GM19372 (cell line): ENCODE results near the gene RIMBP2.
A peak's percentile ranks its signal among the peaks of the same experiment; 100 is the strongest.
"Not testable (repeated sequence)": the region's sequence is repeated elsewhere in the genome, so short reads cannot be mapped to it uniquely, and the experiment has no call there.

Experiments
- ATAC-seq: cut with Tn5 transposase; IDR thresholded peaks from one replicate; pipeline ENCODE4 v1.9.1; 2021; ENCODE audit warnings: mild to moderate bottlenecking, low read depth, moderate library complexity; ENCODE audit not compliant: unreplicated experiment

Gene RIMBP2

GRCh38 chr12:130715998-130716968, at the start of gene RIMBP2:
TSS of gene RIMBP2 (minus strand) at chr12:130716299. CDS start at chr12:130479013, 237,286 bp downstream.
- no peak for ATAC-seq

DNA sequence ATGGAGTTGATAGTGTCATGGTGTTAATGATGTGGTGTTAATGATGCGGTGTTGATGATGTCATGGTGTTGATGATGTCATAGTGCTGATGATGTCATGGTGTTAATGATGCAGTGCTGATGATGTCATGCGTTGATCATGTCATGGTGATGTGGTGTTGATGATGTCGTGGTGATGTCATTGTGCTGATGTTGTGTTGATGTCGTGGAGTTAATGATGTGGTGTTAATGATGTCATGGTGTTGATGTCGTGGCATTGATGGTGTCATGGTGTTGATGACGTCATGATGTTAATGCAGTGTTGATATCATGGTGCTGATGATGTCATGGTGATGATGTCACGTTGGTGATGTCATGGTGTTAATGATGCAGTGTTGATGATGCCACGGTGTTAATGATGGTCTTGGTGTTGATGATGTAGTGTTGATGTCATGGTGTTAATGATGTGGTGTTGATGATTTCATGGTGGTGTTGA, 49.1 kb upstream of the RIMBP2 start:
- no peak for ATAC-seq

DNA sequence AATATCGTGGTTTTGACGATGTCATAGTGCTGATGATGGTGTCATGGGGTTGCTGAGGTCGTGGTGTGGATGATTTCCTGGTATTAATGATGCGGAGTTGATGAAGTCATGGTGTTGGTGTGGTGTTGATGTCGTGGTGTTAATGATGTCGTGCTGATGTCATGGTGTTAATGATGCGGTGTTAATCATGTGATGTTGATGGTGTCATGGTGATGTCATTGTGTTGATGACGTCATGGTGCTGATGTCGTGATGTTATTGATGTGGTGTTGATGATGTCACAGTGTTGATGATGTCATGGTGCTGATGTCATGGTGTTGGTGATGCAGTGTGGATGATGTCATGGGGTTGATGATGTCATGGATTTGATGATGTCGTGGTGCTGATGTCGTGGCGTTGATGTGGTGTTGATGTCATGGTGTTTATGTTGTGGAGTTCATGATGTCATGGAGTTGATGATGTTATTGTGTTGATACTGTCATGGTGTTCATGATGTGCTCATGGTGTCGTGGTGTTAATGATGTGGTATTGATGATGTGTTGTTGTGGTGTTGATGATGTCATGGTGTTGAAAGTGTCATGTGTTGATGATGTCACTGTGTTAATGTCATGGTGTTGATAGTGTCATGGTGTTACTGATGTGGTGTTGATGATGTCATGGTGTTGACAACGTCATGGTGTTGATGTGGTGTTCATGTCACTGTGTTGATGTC, 48.5 kb upstream of the RIMBP2 start:
- no peak for ATAC-seq

- ATAC-seq, result no peak
Observed at GRCh38 chr12:130764073-130764472, 48.0 kb upstream of the RIMBP2 start.

DNA sequence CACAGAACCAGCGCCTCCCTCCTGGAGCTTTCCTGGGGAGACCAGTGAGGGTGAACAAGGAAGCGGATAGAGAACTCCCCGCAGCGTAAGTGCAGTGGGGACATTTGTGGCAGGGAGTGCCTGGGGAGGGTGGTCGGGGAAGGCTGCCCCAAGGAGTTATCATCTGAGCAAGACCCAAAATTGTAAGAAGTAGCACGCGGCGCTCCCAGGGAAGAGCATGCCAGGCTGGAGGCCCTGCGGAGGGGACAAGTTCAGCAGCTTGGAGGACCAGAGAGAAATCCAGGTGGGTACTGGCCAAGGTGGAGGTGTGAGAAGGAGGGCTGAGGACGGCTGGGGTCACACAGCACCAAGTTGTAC, 46.2 kb upstream of the RIMBP2 start:
- no peak for ATAC-seq

GRCh38 chr12:130761537-130762318, 45.6 kb upstream of the RIMBP2 start:
- no peak for ATAC-seq

DNA sequence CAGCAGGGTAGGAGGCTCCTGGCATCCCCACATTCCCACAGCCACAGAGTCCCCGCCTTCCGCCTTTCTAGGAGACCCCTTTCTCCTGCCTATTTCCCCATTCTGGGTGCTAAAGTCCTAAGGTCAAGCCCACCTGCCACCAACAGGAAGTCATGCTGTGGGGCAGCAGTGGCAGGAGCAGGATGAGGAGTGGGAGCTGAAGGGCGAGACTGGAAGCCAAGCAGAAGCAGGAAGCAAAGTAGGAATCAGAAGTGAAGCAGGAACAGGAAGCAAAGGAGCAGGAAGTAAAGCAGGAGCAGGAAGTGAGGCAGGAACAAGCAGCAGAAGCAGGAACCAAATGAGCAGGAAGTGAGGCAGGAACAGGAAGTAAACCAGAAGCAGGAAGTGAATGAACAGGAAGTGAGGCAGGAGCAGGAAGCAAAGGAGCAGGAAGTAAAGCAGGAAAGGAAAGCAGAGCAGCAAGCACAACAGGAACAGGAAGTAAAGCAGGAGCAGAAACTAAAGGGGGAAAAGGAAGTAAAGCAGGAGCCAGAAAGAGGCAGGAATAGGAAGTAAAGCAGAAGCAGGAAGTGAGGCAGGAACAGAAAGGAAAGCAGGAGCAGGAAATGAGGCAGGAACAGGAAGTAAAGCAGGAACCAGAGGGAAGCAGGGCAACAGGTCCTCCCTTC, 38.3 kb upstream of the RIMBP2 start:
- ATAC-seq, result no peak

DNA sequence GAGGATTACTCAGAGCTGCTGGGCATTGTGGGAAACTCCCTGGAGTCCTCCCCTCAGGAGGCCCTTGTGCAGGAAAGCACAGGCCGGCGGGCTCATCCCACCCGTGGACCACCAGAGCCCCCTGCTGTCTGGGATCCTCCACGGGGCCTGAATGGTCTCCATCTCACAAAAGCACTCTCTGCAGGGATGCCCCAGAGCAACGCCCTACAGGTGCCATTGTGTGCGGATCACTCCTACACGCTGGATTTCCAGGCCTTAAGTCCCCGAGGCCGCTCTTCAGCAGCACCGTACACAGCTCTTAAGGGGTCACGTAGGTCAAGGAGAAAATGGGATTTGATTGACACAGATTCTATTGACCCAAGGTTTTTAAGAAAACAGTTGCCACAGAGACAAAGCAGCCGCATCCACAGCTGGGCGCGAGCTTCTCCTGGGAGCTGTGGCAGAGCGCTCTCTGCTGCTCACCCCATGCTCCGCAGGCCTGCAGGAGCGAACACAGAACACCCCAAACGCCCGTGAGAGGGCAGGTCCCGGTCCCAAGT, 36.7 kb upstream of the RIMBP2 start:
- no peak for ATAC-seq

GRCh38 chr12:130752037-130752436, 35.9 kb upstream of the RIMBP2 start:
- not testable (repeated sequence) for ATAC-seq

DNA sequence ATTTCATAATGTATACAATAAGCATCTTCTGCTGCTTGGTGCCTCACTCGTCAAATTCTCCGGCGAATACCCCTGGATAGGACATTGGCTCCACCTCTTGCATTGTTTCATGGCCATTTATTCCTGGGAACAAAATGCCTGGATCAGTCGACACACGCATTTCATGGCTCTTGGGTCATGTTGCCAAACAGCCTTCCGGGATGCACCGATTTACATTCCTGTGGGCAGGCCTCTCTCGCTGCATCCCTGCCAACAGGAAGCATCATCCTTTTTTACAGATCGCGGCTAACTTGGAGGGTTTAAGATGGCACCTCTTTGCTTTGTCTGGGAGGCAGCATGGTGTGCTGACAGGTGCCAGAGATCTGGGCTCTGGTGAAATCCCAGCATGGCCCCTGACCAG, 32.7 kb upstream of the RIMBP2 start:
- no peak for ATAC-seq

- peak; percentile 90 for ATAC-seq
Observed at GRCh38 chr12:130747867-130748740, 32.0 kb upstream of the RIMBP2 start.

GRCh38 chr12:130746546-130746945, 30.4 kb upstream of the RIMBP2 start:
- ATAC-seq, result no peak

- ATAC-seq, result no peak
Observed at GRCh38 chr12:130745921-130746320, 29.8 kb upstream of the RIMBP2 start.

DNA sequence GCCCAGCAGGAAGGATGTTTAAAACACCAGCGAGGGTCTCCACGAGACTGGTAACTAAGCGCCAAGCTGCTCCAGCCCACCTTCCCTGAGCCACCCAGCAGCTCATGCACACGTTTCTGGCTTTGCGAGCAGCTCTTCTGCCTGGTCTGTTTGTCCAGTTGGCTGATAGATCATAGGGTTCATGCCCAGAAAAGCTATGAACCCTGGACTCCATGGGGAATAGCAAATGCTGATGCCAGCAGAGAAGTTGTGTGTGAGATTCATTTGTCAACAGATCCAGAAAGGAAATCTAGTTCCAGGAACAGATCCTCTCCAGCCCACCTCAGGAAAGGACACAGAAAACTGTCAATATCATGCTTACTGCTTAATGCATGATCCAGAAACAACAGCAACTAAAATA, 28.2 kb upstream of the RIMBP2 start:
- ATAC-seq, result no peak

GRCh38 chr12:130743606-130744005, 27.5 kb upstream of the RIMBP2 start:
- no peak for ATAC-seq

DNA sequence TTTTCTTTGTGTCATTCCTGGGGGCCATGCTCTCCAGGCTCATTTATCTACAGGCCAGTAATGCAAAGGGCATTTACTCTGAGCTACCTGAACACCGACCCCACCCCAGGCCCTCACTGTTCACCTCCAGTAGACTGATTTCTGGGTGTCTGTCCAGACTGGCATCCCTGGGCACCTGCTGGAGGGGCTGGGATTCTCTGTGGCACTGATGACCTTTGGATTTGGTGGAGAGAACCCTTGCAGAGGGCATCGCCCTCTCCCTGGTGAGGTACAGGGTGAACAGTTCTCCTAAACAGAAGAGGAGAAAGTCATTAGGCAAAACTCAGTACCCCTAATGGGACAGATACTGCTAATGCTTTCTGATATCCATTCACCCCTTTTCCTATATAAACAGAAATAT, 27.1 kb upstream of the RIMBP2 start:
- ATAC-seq, result no peak

- ATAC-seq, result no peak
Observed at GRCh38 chr12:130742716-130743115, 26.6 kb upstream of the RIMBP2 start.

- no peak for ATAC-seq
Observed at GRCh38 chr12:130742112-130742511, 26.0 kb upstream of the RIMBP2 start.

DNA sequence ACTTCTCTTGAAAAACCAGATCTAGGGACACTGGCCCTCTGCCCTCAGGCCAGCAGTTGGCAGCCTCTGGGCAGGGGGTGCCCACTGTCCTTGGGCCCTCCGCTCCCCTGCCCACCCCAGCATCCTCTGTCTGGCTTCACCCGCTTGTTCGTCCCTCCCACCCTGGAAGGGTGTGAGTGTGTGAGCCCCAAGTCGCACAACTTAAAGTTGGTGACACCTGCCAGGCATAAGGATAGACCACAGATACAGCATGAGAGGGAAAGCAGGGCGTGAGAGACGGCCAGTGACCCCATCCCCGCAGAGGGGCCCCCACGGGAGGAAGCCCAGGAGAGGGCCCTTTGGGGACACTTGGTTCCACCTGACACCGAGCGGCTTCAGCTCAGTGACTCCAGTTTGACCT, 23.5 kb upstream of the RIMBP2 start:
- no peak for ATAC-seq
